Esophagus muscularis mucosa (tissue), 4 donors: ENCODE measurements around the gene PRM3.

ENCODE experiments used
- CTCF ChIP-seq, 3 experiments: fragments of 200-600 bp in 2 of 3; fragments of 450-650 bp in 1 of 3; sonication (generic) in 2 of 3; IDR thresholded peaks; one replicate each; pipeline ENCODE4 v1.5.1; 2017 to 2019; ENCODE audit warnings: antibody characterized with exemption in 3 of 3, mild to moderate bottlenecking in 2 of 3, moderate library complexity in 1 of 3
- EP300 ChIP-seq: sonication (generic); formaldehyde crosslinking; IDR thresholded peaks from one replicate; pipeline ENCODE4 v1.6.1; 2017; ENCODE audit warnings: antibody characterized with exemption
- POLR2A ChIP-seq: fragments of 450-650 bp; IDR thresholded peaks from one replicate; pipeline ENCODE4 v1.6.1; 2017; ENCODE audit warnings: antibody characterized with exemption, moderate library complexity, mild to moderate bottlenecking, low read depth
- POLR2AphosphoS5 ChIP-seq, 2 donors: sonication (generic); formaldehyde crosslinking; IDR thresholded peaks; one replicate each; pipeline ENCODE4 v1.6.1; 2017; ENCODE audit warnings: antibody characterized with exemption in 2 of 2

- TF ChIP-seq CTCF (IDR thresholded peaks at IDR 0.05): no peak
- no peak for TF ChIP-seq POLR2A
- no peak for TF ChIP-seq POLR2AphosphoS5 (IDR thresholded peaks at IDR 0.05)
- TF ChIP-seq EP300: no peak
These were observed 34.4 kb upstream of the PRM3 start for GRCh38 chr16:11307639-11308492.
